Thoracic aorta (tissue), 2 donors: ENCODE measurements around the gene ZC3H12A. TPM values are rescaled to one million over a fixed set of nuclear protein-coding genes. Genes with fewer than 3 reads are reported as not detected.
"Not testable (repeated sequence)": the region's sequence is repeated elsewhere in the genome, so short reads cannot be mapped to it uniquely, and the experiment has no call there.

Experiments
- ATAC-seq: fragments of 150-250 bp; one replicate; pipeline ENCODE4 v1.8.0; 2017; ENCODE audit warnings: low read depth; ENCODE audit not compliant: insufficient number of reproducible peaks, low FRiP score
- DNase-seq: peaks from one replicate; pipeline ENCODE4 v3.0.0-alpha.2; 2020; ENCODE audit warnings: low spot score
- H3K27ac ChIP-seq, 2 donors: fragments of 200-600 bp; sonication (generic); 1 replicate in 1 of 2; 2 replicates in 1 of 2; pipeline ENCODE4 v1.5.1; 2016; ENCODE audit warnings: mild to moderate bottlenecking in 2 of 2, moderate library complexity in 2 of 2
- H3K27me3 ChIP-seq: fragments of 200-600 bp; sonication (generic); replicated peaks from 2 replicates; pipeline ENCODE4 v1.6.0; 2016; ENCODE audit warnings: mild to moderate bottlenecking; ENCODE audit not compliant: insufficient read depth
- H3K36me3 ChIP-seq: fragments of 200-600 bp; sonication (generic); one replicate; pipeline ENCODE4 v1.5.1; 2016
- H3K4me1 ChIP-seq, 2 donors: fragments of 200-600 bp; sonication (generic); 1 replicate in 1 of 2; 2 replicates in 1 of 2; pipeline versions ENCODE4 v1.5.1 to v1.6.0; 2016; ENCODE audit warnings: low read depth in 2 of 2, mild to moderate bottlenecking in 1 of 2; ENCODE audit not compliant: control insufficient read depth in 1 of 2
- H3K4me3 ChIP-seq: fragments of 200-600 bp; sonication (generic); 2 replicates; pipeline ENCODE4 v1.5.1; 2016; ENCODE audit warnings: mild to moderate bottlenecking
- H3K9me3 ChIP-seq: fragments of 200-600 bp; sonication (generic); 2 replicates; pipeline ENCODE4 v1.5.1; 2016
- CTCF ChIP-seq: fragments of 200-600 bp; sonication (generic); IDR thresholded peaks from one replicate; pipeline ENCODE4 v1.5.1; 2019; ENCODE audit warnings: antibody characterized with exemption
- total RNA-seq, 2 donors: library from RNA; depleted of rRNA; stranded (reverse); fragments of >200 nt; gene quantifications; one replicate each; pipeline versions ENCODE4 v1.1.0 to v1.2.3, GENCODE V29; 2016

The ZC3H12A gene
- total RNA-seq, 2 donors from 2014 or later = 22.1 to 32.4 TPM

GRCh38 chr1:37495875-37496274 lies 21.5 kb downstream of the ZC3H12A start:
- no peak for ATAC-seq
- Histone ChIP-seq H3K27ac (no peak overlapping the region), H3K27me3 (no peaks in the 10 kb centered on the region), H3K36me3 (peaks cover 33% of the 10 kb centered on the region), H3K9me3 (no peaks in the 10 kb centered on the region), H3K4me1 (peaks cover 9 to 12% of the 10 kb centered on the region in 2 donors), H3K4me3 (no peak overlapping the region)
- no peak for TF ChIP-seq CTCF
- DNase-seq = no peak

GRCh38 chr1:37497832-37498231 lies 23.5 kb downstream of the ZC3H12A start:
- H3K36me3 ChIP-seq = peaks cover 27% of the 10 kb centered on the region
- no peaks in the 10 kb centered on the region for H3K9me3 ChIP-seq
- H3K27ac ChIP-seq = no peak overlapping the region
- no peaks in the 10 kb centered on the region for H3K27me3 ChIP-seq
- no peak for ATAC-seq
- H3K4me1 ChIP-seq = peaks cover 9 to 12% of the 10 kb centered on the region in 2 donors
- no peak for DNase-seq
- TF ChIP-seq CTCF = no peak
- no peak overlapping the region for H3K4me3 ChIP-seq

GRCh38 chr1:37498872-37499617 lies 24.7 kb downstream of the ZC3H12A start:
- peak overlapping the region; percentile 14 to 24 for H3K27ac ChIP-seq

DNA sequence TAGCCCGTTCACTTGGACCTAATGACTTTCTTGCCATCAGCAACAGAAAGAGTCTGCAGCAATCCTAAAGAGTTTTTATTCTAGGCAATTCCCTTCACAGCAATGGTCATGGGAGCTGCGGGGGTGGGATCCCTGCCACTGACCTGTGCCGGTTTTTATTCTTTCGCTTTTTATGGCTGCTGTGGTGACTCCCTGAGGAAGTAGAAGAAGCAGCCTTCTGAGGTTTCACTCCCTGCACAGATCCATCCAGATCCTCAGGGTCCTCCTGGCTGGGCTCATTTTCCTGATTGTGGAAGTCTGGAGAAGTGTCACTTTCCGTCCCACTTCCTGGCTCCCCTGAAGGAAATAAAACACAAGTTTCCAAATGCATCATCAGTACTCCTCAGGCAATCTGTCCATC lies 27.3 kb downstream of the ZC3H12A start:
- no peak overlapping the region for H3K4me3 ChIP-seq
- H3K36me3 ChIP-seq = peaks cover 24% of the 10 kb centered on the region
- no peaks in the 10 kb centered on the region for H3K9me3 ChIP-seq
- no peaks in the 10 kb centered on the region for H3K27me3 ChIP-seq
- no peak for TF ChIP-seq CTCF
- H3K4me1 ChIP-seq = peaks cover 9 to 12% of the 10 kb centered on the region in 2 donors
- no peak for DNase-seq
- H3K27ac ChIP-seq = no peak overlapping the region
- ATAC-seq = no peak

More at GRCh38 chr1:37498872-37499617, 24.7 kb downstream of the ZC3H12A start:
- Histone ChIP-seq H3K9me3 (no peaks in the 10 kb centered on the region), H3K4me3 (no peak overlapping the region), H3K36me3 (peaks cover 20% of the 10 kb centered on the region), H3K27me3 (no peaks in the 10 kb centered on the region), H3K4me1 (peaks cover 9 to 12% of the 10 kb centered on the region in 2 donors)
- TF ChIP-seq CTCF = no peak
- DNase-seq (no peak), ATAC-seq (peak; percentile 51)

DNA sequence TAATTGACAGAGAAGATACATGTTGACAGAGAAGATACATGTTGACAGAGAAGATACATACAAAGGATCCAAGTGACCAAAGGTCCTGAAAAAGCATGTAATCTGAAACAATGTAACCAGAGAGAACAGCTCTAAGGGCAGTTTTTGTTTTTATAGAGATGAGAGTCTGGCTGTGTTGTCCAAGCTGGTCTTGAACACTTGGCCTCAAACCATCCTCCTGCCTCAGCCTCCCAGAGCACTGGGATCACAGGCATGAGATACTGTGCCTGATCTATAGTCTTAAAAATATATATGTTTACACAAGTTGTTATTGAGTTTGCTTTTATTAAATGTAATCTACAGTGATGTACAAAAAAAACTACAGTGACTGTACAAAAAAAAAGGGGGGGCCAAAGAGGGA lies 27.7 kb downstream of the ZC3H12A start:
- no peak for DNase-seq
- peaks cover 28% of the 10 kb centered on the region for H3K36me3 ChIP-seq
- no peak overlapping the region for H3K27ac ChIP-seq
- no peaks in the 10 kb centered on the region for H3K9me3 ChIP-seq
- TF ChIP-seq CTCF = no peak
- no peak overlapping the region for H3K4me3 ChIP-seq
- ATAC-seq = no peak
- H3K4me1 ChIP-seq = peaks cover 9 to 12% of the 10 kb centered on the region in 2 donors
- no peaks in the 10 kb centered on the region for H3K27me3 ChIP-seq

DNA sequence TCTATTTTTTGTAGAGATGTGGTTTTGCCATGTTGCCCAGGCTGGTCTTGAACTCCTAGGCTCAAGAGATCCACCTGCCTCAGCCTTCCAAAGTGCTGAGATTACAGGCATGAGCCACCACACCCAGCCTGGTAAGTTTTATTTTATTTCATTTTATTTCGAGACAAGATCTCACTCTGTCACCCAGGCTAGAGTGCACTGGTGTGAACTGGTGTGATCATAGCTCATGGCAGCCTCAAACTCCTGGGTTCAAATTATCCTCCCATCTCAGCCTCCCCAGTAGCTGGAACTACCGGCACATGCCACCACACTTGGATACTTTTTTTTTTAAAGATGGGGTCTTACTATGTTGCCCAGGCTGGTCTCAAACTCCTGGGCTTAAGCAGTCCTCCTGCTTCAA lies 28.4 kb downstream of the ZC3H12A start:
- DNase-seq, H3K27ac ChIP-seq, H3K27me3 ChIP-seq, H3K4me3 ChIP-seq, H3K9me3 ChIP-seq, ATAC-seq: not testable (repeated sequence)
- Histone ChIP-seq H3K36me3 (peaks cover 28% of the 10 kb centered on the region), H3K4me1 (peaks cover 9 to 12% of the 10 kb centered on the region in 2 donors)
